HT1080 (cell line): Measurements from ENCODE around the gene TEKTIP1. TPM values are rescaled to one million over a fixed set of nuclear protein-coding genes. Genes with fewer than 3 reads are reported as not detected.
"Not testable (repeated sequence)": the region's sequence is repeated elsewhere in the genome, so short reads cannot be mapped to it uniquely, and the experiment has no call there.

Experiments used
- DNase-seq: peaks from one replicate; pipeline ENCODE4 v3.0.0-alpha.2; 2015; ENCODE audit warnings: low read depth
- total RNA-seq: library from RNA; depleted of rRNA; stranded (reverse); fragments of >200 nt; shearing (Covaris generic); gene quantifications from 2 replicates; pipeline ENCODE4 v1.2.3, GENCODE V29; 2014

The TEKTIP1 gene
- total RNA-seq, 1 experiment from 2014 or later = not detected

DNA sequence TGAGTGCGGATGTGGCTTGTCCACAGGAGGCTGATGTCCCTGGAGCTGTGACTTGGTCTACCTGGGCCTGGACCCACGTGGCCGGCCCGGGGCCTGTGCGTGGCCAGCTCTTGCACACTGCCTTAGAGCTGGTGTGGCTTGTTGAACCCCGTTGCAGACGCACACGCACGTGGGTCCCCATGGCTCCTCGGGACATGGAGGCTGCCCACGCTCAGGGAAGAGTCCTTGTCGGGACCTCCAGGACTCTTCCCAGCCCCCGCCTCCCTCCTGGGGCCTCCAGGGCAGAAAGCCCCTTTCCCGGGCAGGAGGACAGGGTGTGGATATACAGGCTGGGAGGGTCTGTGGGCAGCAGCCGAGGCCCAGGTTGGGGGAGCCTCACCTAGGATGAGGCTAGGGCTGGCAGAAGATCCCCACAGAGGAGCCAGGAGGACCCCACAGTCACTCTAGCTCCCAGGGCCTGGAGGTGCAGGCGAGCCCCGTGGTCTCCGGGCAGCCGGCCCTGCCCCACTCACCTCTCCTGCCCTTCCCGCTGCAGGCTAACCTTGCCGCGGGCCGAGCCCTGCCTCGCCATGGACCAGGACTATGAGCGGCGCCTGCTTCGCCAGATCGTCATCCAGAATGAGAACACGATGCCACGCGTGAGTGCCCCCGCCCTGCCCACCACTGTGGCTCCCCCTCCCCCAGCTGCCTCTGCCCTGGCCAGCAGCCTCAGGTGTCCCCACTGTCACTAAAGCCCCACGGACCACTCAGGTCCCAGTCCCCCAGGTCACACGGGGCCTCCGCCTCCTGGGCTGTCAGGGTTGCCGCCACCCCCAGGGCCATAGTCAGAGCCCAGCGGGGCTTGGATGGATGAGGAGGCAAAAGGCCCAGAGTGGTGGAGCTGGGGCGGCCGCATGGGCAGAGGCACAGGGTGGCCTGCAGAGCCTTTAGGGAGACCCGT, 16.3 kb upstream of the TEKTIP1 start:
- DNase-seq = no peak

DNA sequence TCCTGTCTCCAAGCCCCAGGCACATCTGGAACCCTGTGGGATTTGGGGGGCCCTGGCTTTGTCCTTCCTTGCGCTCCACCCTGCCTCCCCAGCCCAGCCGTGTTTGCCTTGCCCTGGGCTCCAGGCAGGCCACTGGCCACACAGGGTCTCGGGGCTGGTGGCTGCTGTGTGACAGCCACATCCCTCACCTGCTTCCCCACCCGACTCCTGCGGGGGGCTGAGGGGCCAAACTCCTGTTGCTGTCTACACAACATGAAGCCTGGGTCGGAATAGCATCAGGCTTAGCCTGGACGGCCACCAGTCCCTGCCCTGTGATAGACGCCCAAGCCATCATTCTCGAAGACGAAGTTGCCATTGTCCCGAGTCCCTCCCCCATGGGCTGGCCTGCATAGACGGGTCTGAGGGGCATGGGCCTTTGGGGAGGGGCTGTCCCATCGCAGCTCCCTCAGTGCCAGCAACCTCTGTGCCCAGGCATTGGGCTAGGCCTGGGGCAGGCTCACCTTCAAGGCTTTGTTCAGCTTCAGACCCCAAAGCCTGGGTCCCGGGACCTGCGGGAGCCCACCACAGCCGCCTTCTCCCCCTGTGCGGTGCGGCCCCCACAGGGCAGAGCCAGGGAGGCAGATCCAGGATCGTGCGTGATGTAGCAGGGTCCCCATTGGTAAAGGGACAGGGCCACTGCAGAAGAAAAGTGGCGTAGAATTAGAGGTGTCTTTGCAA, 15.5 kb upstream of the TEKTIP1 start:
- no peak for DNase-seq

- no peak for DNase-seq
These were observed 14.7 kb upstream of the TEKTIP1 start for GRCh38 chr19:3524078-3524842.

DNA sequence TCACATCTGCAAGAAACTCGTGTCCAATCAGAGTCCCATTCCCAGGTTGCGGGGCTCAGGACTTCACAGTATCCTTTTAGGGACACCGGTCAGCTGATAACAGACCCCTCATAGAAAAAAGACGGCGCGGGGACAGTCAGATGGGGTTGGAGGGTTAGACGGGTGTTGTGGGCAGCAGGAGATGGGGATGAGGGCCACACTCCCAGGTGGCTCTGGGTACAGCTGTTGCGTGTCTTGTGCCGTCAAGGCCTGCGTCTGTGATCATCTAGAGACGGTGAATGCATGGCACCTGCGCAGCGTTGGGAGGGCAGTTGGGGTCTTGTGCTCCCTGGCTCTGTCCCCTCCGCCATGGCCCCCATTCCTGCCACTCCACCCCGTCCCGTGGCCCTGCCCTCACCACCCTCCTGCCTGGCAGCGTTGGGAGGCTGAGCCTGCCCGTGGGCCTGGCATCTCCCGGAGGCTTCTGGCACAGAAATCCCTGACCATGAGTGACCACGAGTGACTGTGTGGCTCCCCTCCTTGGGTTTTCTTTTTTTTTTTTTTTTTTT, 14.0 kb upstream of the TEKTIP1 start:
- DNase-seq = no peak

GRCh38 chr19:3526507-3527237, 12.3 kb upstream of the TEKTIP1 start:
- DNase-seq = no peak

GRCh38 chr19:3527238-3527910, 11.6 kb upstream of the TEKTIP1 start:
- no peak for DNase-seq

- DNase-seq = no peak
These were observed 10.9 kb upstream of the TEKTIP1 start for GRCh38 chr19:3528080-3528479.

GRCh38 chr19:3528539-3529211, 10.3 kb upstream of the TEKTIP1 start:
- no peak for DNase-seq

- not testable (repeated sequence) for DNase-seq
These were observed 9.7 kb upstream of the TEKTIP1 start for GRCh38 chr19:3529299-3529698.

DNA sequence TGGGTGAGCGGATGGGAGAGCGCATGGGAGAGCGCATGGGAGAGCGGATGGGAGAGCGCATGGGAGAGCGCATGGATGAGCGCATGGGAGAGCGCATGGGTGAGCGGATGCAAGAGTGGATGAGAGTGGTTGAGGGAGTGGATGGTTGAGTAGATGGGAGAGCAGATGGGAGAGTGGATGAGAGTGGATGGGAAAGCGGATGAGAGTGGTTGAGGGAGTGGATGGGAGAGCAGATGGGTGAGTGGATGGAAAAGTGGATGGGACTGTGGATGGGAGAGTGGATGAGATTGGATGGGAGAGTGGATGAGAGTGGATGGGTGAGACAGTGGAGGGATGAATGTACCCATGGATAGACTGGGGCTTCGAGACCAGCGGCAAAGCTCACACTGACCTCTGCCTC, 8.6 kb upstream of the TEKTIP1 start:
- DNase-seq = no peak

GRCh38 chr19:3531716-3532115, 7.3 kb upstream of the TEKTIP1 start:
- no peak for DNase-seq

DNA sequence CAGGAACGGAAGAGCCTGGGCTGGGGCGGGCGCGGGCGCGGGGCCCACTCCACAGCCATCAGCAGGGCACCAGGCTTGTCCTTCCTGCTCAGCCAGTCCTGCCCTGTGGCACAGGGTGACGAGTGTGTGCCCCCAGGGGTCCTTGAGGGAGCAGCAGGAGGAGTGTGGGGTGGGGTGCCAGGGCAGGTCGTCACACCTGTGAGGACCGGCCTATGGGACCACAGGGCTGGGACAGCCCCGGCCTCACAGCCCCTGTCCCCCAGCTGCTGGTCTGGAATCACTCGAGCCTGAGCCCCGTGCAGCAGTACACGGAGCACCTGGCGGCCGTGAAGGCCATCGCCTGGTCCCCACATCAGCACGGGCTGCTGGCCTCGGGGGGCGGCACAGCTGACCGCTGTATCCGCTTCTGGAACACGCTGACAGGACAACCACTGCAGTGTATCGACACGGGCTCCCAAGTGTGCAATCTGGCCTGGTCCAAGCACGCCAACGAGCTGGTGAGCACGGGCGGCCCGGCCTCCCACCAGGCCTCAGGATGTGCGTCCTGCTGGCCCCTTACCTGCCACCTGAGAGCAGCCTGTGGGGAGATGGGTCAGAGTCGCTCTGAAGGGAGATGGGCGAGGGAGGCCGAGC, 6.7 kb upstream of the TEKTIP1 start:
- DNase-seq = no peak

- no peak for DNase-seq
These were observed 5.9 kb upstream of the TEKTIP1 start for GRCh38 chr19:3533033-3533432.

DNA sequence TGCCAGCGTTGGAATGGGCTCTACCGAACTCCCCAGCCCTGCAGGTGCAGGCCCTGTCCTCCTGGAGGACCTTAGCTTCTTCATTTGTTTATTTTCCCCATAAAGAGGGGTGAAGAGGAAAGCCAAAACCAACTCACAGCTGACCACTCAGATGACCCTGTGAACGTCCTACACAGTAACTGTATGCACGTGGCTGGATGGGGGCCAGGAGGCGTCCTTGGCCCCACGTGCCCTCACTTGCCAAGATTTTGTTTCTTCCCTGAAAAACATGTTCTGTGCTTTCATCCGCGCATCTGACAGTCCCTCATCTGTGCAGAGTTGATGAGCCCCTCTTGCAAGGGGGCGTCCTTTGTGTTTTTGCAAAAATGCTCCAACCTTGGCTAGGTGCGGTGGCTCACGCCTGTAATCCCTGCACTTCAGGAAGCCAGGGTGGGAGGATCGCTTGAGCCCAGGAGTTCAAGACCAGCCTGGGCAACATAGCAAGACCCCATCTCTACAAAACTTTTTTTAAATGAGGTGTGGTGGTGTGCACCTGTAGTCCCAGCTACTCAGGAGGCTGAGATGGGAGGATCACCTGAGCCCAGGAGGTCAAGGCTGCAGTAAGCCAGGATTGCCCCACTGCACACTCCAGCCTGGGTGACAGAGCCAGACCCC, 5.3 kb upstream of the TEKTIP1 start:
- no peak for DNase-seq

DNA sequence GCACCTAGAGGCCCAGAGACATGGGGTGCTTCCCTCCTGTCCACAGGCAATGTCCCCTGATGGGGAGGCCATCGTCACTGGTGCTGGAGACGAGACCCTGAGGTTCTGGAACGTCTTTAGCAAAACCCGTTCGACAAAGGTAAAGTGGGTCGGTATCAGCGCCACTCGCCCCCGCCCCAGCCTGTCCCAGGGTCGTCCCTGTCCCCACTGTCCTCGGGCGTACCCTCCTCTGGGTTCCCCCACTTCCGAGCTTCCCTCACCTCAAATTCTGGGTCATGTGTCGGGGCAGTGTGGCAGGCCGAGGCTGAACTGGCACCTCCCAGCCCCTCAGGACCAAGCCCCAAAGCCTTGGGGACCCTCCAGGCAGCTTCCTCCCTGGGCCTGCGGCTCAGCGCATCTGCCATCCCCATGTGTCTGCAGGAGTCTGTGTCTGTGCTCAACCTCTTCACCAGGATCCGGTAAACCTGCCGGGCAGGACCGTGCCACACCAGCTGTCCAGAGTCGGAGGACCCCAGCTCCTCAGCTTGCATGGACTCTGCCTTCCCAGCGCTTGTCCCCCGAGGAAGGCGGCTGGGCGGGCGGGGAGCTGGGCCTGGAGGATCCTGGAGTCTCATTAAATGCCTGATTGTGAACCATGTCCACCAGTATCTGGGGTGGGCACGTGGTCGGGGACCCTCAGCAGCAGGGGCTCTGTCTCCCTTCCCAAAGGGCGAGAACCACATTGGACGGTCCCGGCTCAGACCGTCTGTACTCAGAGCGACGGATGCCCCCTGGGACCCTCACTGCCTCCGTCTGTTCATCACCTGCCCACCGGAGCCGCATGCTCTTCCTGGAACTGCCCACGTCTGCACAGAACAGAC, 4.4 kb upstream of the TEKTIP1 start:
- DNase-seq = no peak

- DNase-seq = no peak
These were observed 3.8 kb upstream of the TEKTIP1 start for GRCh38 chr19:3535235-3535535.

DNA sequence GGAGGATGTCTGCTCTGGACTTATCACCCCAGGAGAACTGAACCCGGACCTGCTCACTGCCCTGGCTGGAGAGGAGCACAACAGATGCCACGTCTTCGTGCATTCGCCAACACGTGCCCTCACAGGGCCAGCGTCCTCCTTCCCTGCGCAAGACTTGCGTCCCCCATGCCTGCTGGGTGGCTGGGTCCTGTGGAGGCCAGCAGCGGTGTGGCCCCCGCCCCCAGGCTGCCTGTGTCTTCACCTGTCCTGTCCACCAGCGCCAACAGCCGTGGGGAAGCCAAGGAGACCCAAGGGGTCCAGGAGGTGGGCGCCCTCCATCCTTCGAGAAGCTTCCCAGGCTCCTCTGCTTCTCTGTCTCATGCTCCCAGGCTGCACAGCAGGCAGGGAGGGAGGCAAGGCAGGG, 3.4 kb upstream of the TEKTIP1 start:
- DNase-seq = no peak

DNA sequence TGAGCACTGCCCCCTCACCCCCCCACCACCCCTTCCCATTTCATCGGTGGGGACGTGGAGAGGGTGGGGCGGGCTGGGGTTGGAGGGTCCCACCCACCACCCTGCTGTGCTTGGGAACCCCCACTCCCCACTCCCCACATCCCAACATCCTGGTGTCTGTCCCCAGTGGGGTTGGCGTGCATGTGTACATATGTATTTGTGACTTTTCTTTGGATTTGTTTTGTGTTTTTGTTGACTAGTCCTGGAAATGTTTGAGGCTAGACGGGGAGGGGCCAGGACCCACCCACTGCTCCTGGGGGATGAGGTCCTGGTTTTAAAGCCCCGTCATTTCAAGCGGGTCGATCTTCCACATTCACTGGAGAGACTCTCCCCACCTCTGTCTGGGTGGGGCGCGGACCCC, 3.0 kb upstream of the TEKTIP1 start:
- DNase-seq = no peak
